Frontal cortex (tissue), 4 donors: ENCODE data around the gene ADAMTS1. TPM values are rescaled to one million over a fixed set of nuclear protein-coding genes. Genes with fewer than 3 reads are reported as not detected.
A peak's percentile ranks its signal among the peaks of the same experiment; 100 is the strongest.

ENCODE experiments used
- DNase-seq, 2 donors: peaks; one replicate each; pipeline ENCODE4 v3.0.0; 2012; ENCODE audit warnings: low spot score in 2 of 2
- FAIRE-seq: peaks from 2 replicates; lab custom pipeline; 2012; peaks lifted over from hg19 to GRCh38; lab: Jason Lieb, UNC
- total RNA-seq: library from RNA; depleted of rRNA; stranded (reverse); fragments of >200 nt; gene quantifications from one replicate; pipeline ENCODE4 v1.2.3, GENCODE V29; 2014
- donor health status: control.
- donor health status: control.
- donor health status: control.

Gene ADAMTS1
- total RNA-seq, 1 donor from 2014 or later, result 2.0 TPM

DNA sequence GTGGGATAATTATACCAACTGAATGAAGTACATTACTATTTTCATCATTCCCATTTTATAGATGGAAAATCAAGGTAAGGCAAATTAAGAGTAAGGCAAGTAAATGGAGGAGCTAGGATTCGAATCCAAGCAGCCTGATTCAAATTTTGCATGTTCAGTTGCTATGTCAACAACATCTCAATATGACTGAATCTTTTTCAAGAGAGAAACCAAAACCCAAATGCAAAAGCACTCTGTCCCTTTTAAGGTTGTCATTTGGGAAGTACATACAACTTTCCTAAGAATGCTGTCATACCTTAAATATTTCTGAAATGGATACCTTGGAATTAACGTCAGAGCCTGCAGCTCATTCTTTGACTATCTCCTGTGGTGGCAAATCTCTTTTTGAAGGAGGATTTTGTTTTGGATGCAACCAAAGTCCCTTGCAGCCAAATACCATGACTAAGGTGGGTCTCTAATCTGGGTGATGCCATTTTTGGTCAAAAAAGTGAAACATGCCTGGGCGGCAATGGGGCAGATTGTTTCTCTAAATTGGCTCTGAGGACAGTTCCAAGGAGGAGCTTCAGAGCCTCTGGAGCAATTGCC lies 25.4 kb downstream of the ADAMTS1 start:
- FAIRE-seq (no peak), DNase-seq (no peak)

GRCh38 chr21:26818906-26819305 lies 26.3 kb downstream of the ADAMTS1 start:
- FAIRE-seq (no peak), DNase-seq (no peak)

GRCh38 chr21:26815197-26815596 lies 30.0 kb downstream of the ADAMTS1 start:
- FAIRE-seq (no peak), DNase-seq (no peak)

- DNase-seq (no peak), FAIRE-seq (no peak)
Observed at GRCh38 chr21:26814386-26814785, 30.8 kb downstream of the ADAMTS1 start.

- no peak for FAIRE-seq
- no peak for DNase-seq
Observed at GRCh38 chr21:26813426-26813998, 31.7 kb downstream of the ADAMTS1 start.

- DNase-seq, result no peak
- FAIRE-seq, result no peak
Observed at GRCh38 chr21:26812173-26812572, 33.0 kb downstream of the ADAMTS1 start.

GRCh38 chr21:26811482-26811881 lies 33.7 kb downstream of the ADAMTS1 start:
- DNase-seq, result no peak
- no peak for FAIRE-seq

DNA sequence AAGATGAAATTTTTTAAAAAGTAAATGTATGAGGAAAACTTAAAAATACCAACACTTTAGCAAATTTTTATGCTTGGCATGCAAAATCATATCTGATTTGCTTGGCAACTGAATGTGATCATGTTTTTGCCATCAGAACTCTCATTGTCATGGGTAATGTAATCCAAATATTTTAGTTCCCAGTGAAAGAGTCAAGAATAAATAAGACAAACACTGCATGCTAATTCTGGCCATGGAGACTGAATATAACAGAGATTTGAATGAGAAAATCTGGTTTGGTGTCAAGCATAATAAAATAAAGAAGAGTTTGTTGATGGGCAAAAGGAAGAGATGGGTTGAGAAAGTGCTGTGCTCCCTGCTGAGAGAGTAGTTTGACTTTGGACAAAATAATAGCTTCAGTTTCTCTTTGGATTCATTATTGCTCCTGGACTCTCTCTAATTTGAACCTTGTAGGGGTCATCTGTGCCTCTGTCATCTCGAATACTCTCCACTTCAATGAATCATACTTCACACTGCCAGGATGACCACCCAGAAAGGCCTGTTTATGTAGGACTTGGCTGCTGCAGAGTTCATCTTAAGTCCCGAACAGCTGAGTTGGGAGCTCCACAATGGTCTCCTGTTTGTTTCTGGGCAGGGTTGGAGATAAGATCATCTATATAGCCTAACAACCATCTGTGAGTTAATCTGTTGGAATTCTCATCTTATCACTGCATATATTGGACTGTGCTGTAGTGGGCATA lies 34.4 kb downstream of the ADAMTS1 start:
- DNase-seq, result no peak

DNA sequence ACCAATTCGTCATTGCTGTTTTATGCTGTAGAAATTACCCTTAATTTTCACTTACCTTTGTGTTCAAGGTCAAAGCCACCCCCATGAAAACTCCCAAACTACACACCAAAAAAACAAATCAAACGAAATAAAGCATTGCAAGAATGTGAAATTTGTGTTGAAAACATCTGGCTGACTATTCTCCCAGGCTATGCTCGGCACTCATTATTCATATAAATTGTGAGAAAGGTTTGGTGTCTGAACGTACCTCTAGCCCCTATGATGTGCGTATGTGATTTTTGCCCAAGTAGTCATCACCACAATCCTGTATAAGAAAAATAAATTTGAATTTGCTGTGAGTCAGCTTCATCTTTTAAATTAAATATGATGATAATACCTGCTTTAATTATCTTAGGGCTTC lies 34.9 kb downstream of the ADAMTS1 start:
- no peak for FAIRE-seq

More for the DNA sequence above, 34.4 kb downstream of the ADAMTS1 start:
- FAIRE-seq, result no peak

GRCh38 chr21:26809745-26810144 lies 35.5 kb downstream of the ADAMTS1 start:
- no peak for FAIRE-seq
- DNase-seq, result no peak

More for the DNA sequence above, 34.9 kb downstream of the ADAMTS1 start:
- no peak for DNase-seq

- DNase-seq (no peak), FAIRE-seq (no peak)
Observed at GRCh38 chr21:26806801-26807295, 38.4 kb downstream of the ADAMTS1 start.

- no peak for FAIRE-seq
Observed at GRCh38 chr21:26804895-26805609, 40.2 kb downstream of the ADAMTS1 start.

DNA sequence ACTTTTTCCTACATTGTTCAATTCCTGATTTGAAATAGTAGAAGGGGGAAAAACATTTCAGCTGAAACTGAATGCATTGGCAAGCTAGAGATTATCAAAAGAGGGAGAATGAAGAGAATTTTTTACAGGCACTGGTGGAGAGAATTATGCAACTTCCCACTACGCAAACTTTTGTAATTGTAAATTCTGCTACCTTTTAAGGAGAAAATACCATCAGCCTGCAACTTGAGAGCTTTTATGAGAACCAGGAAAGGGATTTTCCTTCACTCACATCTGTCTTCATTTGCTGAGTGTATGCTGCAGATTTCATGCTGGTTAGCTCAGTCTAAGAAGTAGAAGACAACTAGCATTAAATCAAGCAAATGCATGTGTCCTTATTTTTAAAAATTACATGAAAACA lies 43.7 kb downstream of the ADAMTS1 start:
- DNase-seq, result no peak
- no peak for FAIRE-seq

More at GRCh38 chr21:26804895-26805609, 40.2 kb downstream of the ADAMTS1 start:
- DNase-seq, result no peak

- FAIRE-seq, result no peak
- no peak for DNase-seq
Observed at GRCh38 chr21:26800970-26801431, 44.2 kb downstream of the ADAMTS1 start.

- FAIRE-seq, result no peak
Observed at GRCh38 chr21:26800455-26800854, 44.8 kb downstream of the ADAMTS1 start.

DNA sequence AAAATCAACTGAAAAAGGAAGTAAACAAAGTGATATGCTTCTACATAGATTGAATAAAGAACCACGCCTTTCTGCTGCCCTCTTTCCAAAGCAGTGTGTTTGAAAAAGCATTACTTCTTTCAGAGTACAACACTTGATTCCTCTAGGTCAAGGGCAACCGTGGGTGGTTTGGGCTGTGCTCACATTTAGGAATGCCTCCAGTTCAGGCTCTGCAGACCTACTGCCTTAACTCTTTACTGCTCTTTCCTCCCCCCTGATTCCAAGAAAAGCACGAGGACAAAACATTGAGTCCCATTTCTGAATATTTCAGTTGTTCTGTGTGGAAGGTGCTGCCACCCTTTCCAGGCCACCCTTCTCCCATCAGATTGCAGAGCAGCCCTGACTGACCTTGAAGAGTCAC lies 45.2 kb downstream of the ADAMTS1 start:
- FAIRE-seq, result no peak

More at GRCh38 chr21:26800455-26800854, 44.8 kb downstream of the ADAMTS1 start:
- DNase-seq, result no peak

DNA sequence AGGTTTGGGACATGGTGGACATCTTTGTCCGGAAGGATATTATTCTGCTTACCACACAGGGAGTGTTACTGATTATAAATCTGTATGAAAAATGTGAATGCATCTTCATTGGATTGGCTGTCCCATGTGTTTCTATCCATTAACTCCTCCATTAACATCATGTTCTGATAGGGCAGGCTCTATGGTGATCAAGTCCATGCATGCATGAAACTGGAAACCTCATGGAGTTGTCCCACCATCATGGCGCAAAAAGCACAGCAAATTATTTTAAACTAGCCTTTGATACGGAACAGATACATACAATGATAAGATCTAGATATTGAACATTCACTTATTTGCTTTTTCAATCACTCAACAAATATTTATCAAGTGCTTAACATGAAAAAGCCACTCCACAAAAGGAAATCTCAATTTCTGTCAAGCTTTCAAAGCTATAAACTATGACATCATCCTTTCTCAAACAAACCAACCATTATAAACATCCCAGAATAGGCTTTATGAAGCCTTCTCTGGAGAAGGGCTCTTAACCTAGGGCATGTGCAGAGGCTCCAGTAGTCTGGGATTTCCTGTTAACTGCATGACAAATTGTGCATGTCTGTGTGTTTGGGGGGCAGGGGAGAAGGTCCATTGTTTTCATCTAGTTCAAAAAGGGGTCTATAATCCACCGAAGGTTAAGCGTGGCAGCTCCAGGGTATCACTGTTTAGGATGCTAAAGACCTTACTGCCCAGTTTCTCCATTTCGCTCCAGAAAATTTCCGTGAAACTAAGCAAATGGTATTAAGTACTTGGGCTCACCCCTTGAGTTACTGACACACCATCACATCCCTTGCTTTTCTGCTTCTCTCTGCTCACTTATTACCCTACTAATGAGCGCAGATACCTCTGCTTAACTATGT lies 46.1 kb downstream of the ADAMTS1 start:
- DNase-seq (no peak), FAIRE-seq (no peak)

More for the DNA sequence above, 45.2 kb downstream of the ADAMTS1 start:
- DNase-seq, result no peak

- no peak for FAIRE-seq
- no peak for DNase-seq
Observed at GRCh38 chr21:26797878-26798456, 47.2 kb downstream of the ADAMTS1 start.

DNA sequence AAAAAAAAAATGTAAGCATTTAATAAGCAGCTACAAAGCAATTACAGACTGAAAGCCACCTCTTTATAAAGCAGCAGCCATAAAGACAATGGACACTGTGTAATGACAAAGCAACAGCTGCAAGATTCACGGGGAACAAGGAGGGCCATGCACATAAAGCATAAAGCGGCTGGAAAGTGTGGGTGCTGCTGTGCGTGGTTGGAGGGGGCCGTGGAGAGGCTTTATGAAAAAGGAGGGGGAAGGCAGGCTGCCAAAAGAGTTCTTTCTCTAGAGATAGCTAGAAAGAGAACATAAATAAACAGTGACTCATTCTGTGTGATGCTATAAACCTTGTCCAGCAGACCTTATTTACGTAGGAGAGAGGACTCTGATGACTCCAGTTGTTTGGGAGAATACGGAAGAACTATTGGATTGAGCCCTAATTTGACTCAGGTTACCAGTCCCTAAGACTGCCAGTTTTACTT lies 49.3 kb downstream of the ADAMTS1 start:
- FAIRE-seq (no peak), DNase-seq (peak in 1 of 2 donors; percentile 33)
